GM18517 (cell line): ENCODE results near the gene STOX2.

Experiments
- ATAC-seq: cut with Tn5 transposase; IDR thresholded peaks from one replicate; pipeline ENCODE4 v1.9.1; 2021; ENCODE audit warnings: mild to moderate bottlenecking, moderate library complexity; ENCODE audit not compliant: unreplicated experiment

The STOX2 gene

DNA sequence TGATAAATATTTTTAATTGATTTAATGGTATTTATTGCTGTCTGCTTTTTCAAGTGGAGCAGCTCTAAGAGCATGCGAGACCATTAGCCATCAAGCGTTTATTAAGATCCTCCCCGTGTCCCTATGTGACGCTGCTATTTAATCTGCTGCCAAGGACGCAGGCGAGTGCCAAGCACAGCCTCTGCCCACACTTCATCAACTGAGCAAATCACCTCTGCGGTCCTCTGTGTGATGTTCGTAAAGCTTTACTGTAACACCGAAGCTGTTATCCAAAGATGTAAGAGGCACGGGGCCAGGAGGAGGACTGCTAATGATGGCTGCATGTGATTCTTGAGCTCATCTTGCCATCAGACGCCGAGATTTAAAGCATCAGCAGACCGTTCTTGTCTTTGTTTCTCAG is 79.5 kb downstream of the STOX2 start:
- ATAC-seq: no peak

DNA sequence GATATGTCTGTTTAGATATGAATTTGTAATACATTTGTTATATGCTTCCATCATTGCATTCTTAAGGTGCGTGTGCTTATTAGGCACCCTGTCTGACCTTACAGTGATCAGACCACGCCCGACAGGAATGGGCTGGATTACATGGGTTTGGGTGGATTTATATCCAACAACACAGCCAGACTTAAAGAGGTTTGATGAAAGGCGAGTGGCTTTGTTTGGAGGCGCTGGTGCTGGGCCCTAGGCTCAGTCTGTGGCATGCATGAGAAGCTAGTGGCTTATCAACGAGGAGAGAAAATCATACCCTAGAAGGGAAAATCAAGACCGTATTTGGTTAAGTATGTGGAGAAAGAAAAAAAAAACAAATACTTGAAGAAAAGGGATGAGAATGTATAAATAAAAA is 80.7 kb downstream of the STOX2 start:
- no peak for ATAC-seq

DNA sequence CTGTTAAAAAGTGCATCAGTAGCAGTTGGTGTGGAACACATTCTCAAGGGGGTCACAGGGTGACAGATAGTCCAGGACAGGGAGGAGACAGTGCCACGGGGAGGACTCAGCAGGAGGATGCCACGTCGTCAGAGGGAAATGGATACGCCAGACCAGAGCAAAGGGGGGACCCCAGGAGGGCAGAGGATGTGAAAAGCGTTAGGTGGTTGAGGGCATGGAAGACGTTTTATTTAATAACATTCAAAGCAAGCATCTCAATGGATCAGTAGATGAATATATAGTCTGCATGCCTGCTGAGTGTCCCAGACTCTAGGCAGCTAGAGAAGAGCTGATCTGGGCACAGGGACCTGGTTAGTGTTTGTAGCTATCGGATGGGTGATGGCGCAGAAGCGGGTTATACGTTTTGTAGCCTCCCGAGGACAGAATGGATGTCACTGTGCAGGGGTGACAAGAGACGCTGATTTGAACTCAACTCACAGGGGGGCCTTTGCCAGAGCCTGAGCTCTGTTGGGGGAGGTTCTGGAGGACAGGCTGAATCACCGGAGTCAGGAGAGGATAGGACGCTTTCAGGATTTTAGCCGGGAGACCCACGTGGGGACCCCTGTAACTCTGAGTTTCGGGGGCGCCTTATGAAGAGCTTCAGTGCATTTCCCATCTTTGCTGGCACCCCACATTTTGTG is 81.3 kb downstream of the STOX2 start:
- ATAC-seq: no peak

DNA sequence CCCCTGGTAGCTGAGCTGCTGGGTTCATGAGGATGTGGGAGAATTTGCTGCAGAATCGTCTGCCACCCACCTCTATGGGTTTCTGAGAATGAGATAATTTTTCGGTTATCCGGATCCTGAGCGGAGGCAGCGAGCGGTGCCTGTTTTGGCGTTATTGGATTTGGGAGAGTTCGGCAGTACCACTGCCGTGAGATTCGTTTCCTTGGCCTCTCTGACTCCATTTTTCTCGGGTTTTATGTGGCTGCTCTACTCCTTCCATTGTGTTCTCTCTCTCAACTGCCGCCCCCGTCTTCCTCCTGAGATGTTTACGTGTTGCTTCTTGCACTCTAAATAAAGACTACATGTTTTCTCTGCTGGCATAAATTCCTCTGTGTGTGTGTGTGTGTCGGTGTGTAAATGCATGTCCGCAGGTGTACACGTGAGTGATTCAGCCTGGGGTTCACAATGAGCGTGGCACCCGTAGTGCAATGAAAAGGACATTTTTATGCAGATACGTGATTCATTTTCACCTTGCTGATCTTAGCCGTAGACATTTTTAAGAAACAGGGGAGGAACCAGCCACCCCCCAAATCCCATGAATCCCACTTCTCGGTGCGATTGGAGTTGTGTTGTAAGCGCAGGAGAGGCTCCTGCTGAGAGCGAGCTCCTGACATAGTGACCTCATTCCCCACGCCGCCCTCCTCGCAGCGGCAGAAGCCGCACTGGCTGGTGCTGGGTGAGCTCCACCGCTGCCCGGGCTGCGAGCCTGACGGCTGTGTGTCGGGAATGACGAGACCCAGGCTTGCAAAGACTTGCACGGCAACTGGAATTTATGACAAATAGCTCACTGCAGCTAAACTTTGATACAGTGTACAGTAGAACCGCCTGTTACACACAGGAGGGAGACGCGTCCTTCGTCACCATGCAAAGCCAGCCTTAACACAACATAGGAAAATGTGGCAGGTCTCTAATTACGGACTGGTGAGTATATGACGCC is 82.2 kb downstream of the STOX2 start:
- ATAC-seq: no peak

DNA sequence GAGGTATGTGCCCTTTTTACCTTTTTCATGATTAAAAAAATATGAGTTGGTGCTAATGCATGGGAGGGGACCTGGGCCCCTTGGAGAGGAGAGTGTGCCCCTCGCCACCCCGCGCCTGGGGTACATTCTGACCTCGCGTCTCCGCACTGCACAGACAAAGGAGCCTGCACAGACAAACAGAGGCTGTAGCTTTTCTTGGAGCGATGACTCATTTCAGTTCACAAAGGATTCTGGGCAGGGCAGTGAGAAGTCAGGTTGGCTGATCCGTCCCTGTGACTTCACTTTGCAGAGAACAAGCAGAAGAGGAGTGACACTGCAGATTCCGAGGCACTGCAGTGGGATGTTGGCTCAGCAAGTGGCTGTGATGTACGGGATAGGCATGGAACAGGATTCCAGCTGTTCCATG is 82.9 kb downstream of the STOX2 start:
- no peak for ATAC-seq

DNA sequence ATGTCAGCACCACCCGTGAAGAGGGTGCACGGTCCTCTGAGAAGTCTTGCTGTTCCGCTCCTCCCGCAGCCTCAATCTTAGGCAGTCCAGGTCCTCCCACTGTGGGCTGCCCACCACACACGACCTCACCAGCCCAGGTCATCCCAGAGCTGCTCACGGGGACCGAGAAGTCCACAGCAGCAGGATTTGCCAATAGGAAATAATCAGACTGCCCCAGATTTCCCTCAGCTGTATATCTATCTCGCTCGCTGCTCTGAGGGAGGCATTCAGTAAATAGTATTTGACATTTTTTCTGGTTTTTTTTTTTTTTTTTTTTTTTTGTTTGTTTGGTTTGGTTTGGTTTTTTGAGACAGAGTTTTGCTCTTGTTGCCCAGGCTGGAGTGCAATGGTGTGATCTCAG is 83.8 kb downstream of the STOX2 start:
- no peak for ATAC-seq

DNA sequence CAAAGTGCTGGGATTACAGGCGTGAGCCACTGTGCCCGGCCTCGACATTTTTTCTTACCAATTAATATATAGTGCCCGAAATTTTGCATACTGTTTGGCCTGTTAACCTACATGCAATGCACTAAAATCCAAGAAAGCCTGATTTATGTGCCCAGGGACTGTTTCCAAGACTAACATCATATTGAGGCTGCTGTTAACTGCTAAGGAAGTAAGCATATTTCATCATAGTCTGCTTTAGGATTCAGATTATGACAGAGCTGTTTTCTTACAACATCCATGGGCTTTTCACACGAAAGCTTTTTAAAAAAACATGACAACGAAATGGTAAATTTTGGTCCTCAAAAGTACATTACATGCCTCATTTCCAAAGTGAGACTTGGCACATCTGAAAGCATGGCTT is 84.4 kb downstream of the STOX2 start:
- ATAC-seq: no peak

DNA sequence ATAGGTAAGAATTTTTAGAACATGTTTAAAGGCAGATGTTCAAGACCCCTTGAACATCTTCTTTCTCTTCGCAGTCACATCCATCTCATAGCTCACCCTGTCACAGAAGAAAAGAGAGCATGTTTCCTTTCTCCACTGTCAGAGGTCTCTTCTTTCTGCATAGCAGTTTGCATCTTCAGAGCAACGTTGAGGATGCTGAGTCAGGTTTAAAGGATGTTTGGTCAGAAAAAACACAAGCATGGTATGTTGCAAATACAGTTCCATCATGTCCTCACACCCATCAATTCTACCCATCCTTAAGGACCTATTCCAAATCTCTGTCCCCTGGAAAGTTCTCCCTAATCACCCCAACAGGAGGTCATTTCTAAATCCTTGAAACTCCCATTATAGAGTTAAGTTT is 84.8 kb downstream of the STOX2 start:
- ATAC-seq: no peak

DNA sequence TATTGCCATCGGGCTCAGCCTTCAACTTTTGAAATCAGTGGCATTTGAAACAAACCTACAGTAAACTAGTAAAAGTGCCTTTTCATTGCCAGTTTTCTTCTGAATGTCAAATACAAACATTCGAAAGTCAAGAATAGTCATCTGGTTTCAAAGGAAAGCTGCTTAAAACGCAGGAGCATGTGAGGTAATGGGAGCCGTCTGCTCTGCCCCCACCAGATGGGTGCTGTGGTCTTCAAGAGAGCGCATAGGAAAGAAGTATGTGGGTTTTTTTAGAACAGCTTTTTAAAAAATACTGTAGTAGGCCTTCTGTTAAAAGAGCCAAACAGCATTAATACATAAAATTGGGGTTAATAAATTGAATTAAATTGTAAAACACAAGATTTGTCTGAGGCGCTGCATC is 88.6 kb downstream of the STOX2 start:
- ATAC-seq: no peak

DNA sequence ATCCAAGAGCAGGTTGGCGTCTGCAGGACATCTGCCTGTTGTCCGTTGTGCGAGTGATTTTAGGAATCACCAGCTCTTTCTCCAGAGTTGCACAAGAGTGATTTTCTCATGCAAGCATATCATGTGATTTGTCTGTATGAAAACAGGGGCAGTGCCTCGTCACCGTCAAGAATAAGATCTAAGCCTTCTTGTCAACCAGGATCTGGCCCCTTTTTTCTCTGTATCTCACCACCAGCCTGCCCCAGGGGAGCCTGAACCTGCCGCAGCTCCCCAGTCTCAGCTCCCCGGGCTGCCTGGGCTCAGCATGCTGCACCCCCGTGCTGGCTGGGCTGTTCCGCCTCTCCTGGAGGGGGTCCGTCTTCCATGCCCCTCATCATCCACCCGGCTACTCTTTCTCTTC is 90.5 kb downstream of the STOX2 start:
- no peak for ATAC-seq

DNA sequence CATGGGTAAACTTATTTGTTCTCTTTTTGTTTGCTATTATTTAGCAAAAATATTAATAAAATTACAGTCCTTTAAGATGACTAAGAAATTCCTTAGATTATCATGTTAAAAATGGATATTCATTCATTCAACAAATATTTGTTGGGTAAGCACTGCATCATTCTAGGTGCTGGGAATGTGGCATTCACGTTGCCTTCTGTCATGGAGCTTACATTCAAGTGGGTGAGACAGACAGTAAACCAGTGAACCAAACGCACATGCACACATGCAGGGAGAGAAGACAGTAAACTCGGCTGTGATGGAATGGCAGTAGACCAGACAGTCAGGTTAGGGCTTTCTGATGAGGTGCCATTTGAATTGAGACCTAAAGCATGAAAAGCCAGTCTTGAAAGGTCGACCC is 91.8 kb downstream of the STOX2 start:
- ATAC-seq: no peak

DNA sequence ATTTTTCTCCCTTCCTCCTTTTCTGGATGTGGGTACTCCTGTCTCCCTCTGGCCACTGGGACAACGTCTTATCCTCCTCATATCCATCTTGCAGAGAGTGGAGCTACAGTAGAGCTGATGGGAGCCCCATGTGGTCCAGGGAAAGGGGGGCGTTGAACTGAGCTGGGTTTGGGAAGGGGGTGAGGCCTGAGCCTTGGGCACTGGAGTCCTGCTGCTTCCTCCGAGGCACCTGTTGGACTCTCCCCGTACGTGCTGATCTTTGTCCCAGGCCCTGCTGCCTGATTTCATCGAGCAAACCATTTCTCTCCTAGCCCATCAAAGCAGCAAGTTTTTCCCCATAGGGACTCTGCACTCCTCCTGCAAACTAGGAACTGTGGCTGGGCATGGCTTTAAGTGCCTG is 94.3 kb downstream of the STOX2 start:
- ATAC-seq: no peak

DNA sequence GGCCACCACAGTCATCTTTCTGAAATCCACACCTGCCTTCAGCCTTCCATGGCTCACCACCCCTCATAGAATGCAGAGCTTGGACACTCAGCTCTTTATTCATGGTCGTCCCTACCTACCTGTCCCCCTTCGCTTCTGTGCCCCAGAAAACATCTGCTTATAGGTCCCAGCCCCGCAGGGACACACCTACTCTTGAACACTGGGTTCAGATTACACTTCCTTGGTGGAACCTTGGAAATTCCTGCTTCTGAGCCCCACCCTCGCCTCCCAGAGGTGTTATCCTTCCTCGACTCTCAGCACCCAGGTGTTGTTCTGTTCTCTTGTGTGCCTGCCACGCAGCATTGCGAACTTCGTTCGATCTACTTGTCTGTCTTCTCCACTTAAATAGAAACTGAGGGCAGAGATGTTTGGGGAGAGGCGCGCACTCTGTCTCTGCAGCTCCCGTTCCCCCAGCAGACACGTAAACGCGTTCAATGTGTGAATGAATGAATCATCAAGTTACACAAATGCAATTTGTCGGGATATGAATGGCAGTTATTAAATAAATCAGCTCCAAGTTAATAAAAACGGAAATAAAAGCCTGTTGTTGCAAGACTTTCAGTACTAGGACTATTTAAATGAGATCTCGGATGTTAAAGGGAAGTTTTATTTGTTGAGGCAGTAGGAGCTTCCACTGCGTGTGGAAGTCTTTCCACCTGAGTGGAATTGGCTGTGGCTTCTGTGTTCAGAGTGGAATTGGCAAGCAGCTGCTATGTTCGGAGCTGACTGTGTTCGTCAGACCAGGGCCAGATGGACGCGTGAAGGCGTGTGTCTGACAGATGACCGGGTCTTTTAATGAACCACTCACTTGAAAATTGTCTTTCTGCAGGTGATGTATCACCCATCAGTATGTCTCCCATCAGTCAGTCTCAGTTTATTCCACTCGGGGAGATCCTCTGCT is 95.6 kb downstream of the STOX2 start:
- ATAC-seq: no peak

DNA sequence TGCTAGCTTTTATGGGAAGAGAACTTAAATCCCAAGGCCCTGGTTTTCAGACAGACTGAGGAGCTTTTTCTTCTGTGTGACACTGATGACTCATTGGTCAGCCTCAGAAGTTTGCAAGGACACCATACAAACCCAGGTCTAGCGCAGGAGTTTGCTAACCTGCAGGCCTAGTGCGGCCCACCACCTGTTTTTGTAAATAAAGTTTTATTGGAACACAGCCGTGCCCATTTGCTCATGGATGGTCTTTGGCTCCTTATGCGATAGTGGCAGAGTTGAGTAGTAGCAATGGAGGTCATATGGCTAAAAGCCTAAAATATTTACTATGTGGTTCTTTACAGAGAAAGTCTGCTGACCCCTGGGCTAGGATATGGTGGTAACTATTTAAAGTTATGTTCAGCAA is 98.3 kb downstream of the STOX2 start:
- ATAC-seq: no peak

DNA sequence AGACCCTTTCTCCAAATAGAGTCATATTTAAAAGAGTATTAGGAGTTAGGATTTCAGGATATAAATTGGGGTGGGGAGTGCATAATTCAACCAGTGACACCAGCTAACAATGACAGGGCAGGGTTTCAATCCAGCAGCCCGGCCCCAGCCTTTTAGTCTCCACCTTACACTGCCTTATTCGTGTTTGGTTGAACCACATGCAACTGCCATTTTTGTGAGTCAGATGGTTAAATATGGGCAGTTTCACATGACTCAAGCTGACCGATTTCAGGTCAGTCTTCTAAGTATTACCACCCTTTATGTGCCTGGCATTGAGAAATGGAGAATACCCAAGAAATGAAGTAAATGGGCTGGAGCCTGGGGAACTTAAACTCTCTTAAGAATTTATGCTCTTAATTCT is 102.8 kb downstream of the STOX2 start:
- no peak for ATAC-seq

DNA sequence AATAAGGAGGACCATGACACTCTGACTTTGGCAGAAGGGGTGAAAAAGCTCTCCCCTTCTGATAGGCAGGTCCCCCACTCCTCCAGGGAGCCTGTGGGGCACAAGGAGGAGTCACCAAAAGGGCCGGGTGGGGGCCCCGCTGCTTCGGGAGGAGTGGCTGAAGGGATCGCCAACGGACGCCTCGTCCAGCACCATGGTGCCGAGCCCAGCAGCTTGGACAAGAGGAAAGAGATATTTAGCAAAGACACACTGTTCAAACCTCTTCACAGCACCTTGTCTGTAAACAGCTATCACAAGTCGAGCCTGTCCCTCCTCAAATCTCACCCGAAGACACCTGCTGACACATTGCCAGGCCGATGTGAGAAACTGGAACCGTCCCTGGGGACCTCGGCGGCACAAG is 105.6 kb downstream of the STOX2 start:
- no peak for ATAC-seq

DNA sequence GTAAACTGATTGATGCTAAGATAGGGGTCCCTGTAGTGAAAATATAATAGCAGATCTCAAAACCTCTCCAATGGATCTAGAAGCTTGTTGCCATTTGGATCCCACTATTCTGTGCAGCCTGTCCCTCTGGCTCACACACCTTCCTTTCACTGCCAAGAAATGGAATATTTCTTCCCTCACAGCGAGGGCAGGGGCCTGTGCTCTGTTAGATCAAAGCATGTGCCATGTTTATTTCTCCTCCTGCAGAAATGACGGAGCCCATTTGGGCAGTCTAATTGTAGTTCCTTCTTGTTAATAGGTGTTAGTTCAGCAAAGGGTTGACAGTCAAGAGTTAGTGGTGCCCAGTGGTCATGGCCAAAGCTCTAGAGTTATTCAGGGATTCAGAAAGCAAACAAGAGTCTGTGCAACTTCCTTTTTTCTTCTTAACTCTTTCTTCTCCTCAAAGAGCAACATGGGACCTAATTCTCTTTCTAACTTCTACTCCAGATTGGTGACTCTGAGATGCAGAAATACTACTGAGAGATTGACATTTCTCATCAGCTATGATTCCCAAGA is 106.8 kb downstream of the STOX2 start:
- no peak for ATAC-seq

DNA sequence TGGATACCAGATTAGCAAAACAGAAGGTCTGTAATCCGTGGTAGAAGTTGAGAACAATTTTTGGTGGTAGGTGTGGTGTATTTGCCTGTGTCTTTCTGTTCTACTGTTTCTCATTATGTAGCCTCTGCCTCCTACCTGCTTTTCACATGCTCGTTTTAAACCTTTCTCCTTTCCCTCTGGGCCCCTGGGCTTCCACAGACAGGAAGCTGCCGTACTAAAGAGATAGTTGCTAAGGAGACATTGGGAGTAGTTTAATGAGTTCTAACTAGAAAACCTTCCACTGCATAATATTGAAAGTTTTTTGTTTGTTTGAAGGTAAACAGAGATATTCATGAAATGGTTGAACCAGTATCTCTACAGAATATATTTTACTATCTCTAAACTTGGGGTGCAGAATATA is 107.8 kb downstream of the STOX2 start:
- ATAC-seq: no peak

DNA sequence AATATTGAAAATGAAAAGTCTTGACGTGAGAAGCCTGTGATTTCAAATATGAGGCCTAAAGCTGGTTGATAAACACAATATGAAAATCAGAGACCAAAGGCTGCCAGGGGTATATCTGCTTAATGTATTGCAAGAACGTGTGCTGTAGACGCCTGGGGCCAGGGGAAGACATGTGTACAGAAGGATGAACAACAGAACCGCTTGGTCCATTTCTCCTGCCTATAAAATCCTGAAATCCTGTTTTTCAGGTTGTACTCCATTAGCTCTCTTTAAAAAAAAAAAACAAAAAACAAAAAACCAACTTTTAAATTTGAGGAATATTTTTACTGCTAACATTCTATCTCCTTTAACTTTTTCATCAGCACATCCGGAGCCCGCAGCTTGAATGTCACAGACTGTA is 109.2 kb downstream of the STOX2 start:
- ATAC-seq: no peak

DNA sequence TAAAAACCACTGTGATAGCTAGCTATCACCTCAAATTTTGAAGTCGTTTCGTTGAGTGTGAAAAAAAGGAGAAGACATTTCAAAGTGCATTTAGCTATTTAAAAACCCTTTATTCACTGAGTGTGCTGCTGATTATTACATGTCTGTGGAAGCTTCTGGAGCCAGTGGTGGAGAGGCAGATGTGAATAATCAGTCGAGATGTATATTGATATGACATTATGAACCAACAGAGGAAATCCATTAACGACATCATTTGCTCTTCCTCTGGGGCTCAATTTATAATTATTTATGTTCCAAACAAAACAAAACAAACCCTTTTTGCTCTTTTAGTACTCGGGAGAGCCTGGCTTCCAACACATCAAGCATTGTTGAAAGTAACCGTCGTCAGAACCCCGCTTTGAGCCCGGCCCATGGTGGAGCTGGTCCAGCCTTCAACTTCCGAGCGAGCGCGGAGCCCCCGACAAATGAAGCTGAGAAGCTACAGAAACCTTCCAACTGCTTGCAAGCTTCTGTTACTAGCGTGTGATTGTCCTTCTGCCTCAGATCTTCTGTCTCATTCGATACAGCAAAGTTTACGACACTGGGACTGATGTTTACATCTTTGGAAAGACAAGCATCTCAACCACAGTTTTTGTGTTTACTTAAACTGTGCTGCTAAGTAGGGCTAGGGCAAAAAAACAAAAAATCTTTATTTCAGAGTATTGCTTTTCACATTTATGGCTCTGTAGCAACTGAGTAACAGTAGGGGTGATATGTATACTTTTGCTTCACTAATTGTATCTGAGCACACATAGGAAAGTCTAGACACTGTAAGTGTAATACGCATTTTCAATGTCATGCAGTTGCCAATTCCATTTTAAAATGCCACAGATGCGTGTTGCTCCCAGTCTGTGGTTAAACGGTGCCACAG is 111.9 kb downstream of the STOX2 start:
- ATAC-seq: no peak
